ENCODE data around the gene ARRB2. TPM values are rescaled to one million over a fixed set of nuclear protein-coding genes. Genes with fewer than 3 reads are reported as not detected.

ARRB2 gene
- total RNA-seq, 1 experiment from 2014 or later, result 21.1 TPM

- CTCF ChIA-PET, result interaction anchor here (0.6 kb wide), 2 partner anchors 188 to 195 kb away, joined by 3 read pairs; partner anchors contain the start of gene CHRNE
- no peak for TF ChIP-seq CTCF (IDR thresholded peaks at IDR 0.05; ENCODE audit: unreplicated experiment)
- Mint-ChIP-seq H3K4me3 (ENCODE audit: low read depth, unreplicated experiment) (no peak overlapping the region), H3K36me3 (ENCODE audit: insufficient read depth, unreplicated experiment) (peaks cover 14% of the 10 kb centered on the region), H3K27me3 (ENCODE audit: unreplicated experiment) (peaks cover 12% of the 10 kb centered on the region), H3K27ac (ENCODE audit: unreplicated experiment) (no peak overlapping the region), H3K4me1 (ENCODE audit: low read depth, unreplicated experiment) (peaks cover 12% of the 10 kb centered on the region), H3K9me3 (ENCODE audit: low read depth, unreplicated experiment) (no peaks in the 10 kb centered on the region)
- no peak for DNase-seq
- BruUV-seq (replicated peaks), result no TSS peak
- intact Hi-C loops (cut with micrococcal nuclease; ENCODE audit: unreplicated experiment), result no loop called here
Measured at GRCh38 chr17:4715063-4715744, 4.8 kb downstream of the ARRB2 start.

GRCh38 chr17:4716081-4716480, 5.6 kb downstream of the ARRB2 start:
- no peak for DNase-seq
- intact Hi-C loops (cut with micrococcal nuclease; ENCODE audit: unreplicated experiment), result no loop called here
- H3K9me3 Mint-ChIP-seq (ENCODE audit: low read depth, unreplicated experiment), result no peaks in the 10 kb centered on the region
- BruUV-seq (replicated peaks), result no TSS peak
- no peak overlapping the region for H3K4me3 Mint-ChIP-seq (ENCODE audit: low read depth, unreplicated experiment)
- peaks cover 12% of the 10 kb centered on the region for H3K27me3 Mint-ChIP-seq (ENCODE audit: unreplicated experiment)
- no peak overlapping the region for H3K27ac Mint-ChIP-seq (ENCODE audit: unreplicated experiment)
- CTCF ChIA-PET, result no interaction called here
- no peak for TF ChIP-seq CTCF (IDR thresholded peaks at IDR 0.05; ENCODE audit: unreplicated experiment)
- H3K36me3 Mint-ChIP-seq (ENCODE audit: insufficient read depth, unreplicated experiment), result peaks cover 7% of the 10 kb centered on the region
- H3K4me1 Mint-ChIP-seq (ENCODE audit: low read depth, unreplicated experiment), result peaks cover 21% of the 10 kb centered on the region

GRCh38 chr17:4717791-4718190, 7.4 kb downstream of the ARRB2 start:
- peaks cover 38% of the 10 kb centered on the region for H3K4me1 Mint-ChIP-seq (ENCODE audit: low read depth, unreplicated experiment)
- peaks cover 12% of the 10 kb centered on the region for H3K27me3 Mint-ChIP-seq (ENCODE audit: unreplicated experiment)
- no peak for TF ChIP-seq CTCF (IDR thresholded peaks at IDR 0.05; ENCODE audit: unreplicated experiment)
- intact Hi-C loops (cut with micrococcal nuclease; ENCODE audit: unreplicated experiment), result no loop called here
- CTCF ChIA-PET, result no interaction called here
- no peak for DNase-seq
- no peaks in the 10 kb centered on the region for H3K9me3 Mint-ChIP-seq (ENCODE audit: low read depth, unreplicated experiment)
- peaks cover 20% of the 10 kb centered on the region for H3K36me3 Mint-ChIP-seq (ENCODE audit: insufficient read depth, unreplicated experiment)
- no peak overlapping the region for H3K27ac Mint-ChIP-seq (ENCODE audit: unreplicated experiment)
- BruUV-seq (replicated peaks), result no TSS peak
- H3K4me3 Mint-ChIP-seq (ENCODE audit: low read depth, unreplicated experiment), result no peak overlapping the region

GRCh38 chr17:4718276-4718675, 7.8 kb downstream of the ARRB2 start:
- Mint-ChIP-seq H3K9me3 (ENCODE audit: low read depth, unreplicated experiment) (no peaks in the 10 kb centered on the region), H3K4me3 (ENCODE audit: low read depth, unreplicated experiment) (no peak overlapping the region), H3K27me3 (ENCODE audit: unreplicated experiment) (peaks cover 12% of the 10 kb centered on the region), H3K36me3 (ENCODE audit: insufficient read depth, unreplicated experiment) (peaks cover 20% of the 10 kb centered on the region), H3K4me1 (ENCODE audit: low read depth, unreplicated experiment) (peaks cover 40% of the 10 kb centered on the region), H3K27ac (ENCODE audit: unreplicated experiment) (no peak overlapping the region)
- CTCF ChIA-PET, result no interaction called here
- BruUV-seq (replicated peaks), result no TSS peak
- TF ChIP-seq CTCF (IDR thresholded peaks at IDR 0.05; ENCODE audit: unreplicated experiment), result no peak
- DNase-seq, result no peak
- intact Hi-C loops (cut with micrococcal nuclease; ENCODE audit: unreplicated experiment), result no loop called here
